SK-N-SH (cell line): ENCODE results near the gene IL6R. TPM values are rescaled to one million over a fixed set of nuclear protein-coding genes. Genes with fewer than 3 reads are reported as not detected.
A peak's percentile ranks its signal among the peaks of the same experiment; 100 is the strongest.

Source experiments
- CHD2 ChIP-seq: fragments of 150-350 bp; IDR thresholded peaks from 2 replicates; pipeline ENCODE4 v1.6.1; 2018; ENCODE audit warnings: low read length; ENCODE audit not compliant: partially characterized antibody
- EP300 ChIP-seq, 2 experiments: IDR thresholded peaks; 2 replicates each; pipeline versions ENCODE4 v1.4.0 to v1.6.1; 2012; ENCODE audit warnings: borderline replicate concordance in 1 of 2, low read depth in 1 of 2, low read length in 1 of 2
- FOSL2 ChIP-seq: IDR thresholded peaks from 2 replicates; pipeline ENCODE4 v1.4.0; 2012; ENCODE audit warnings: low read depth, mild to moderate bottlenecking, moderate library complexity, borderline replicate concordance
- FOXJ3 ChIP-seq: sonication (generic); formaldehyde crosslinking; IDR thresholded peaks from 2 replicates; pipeline ENCODE4 v1.5.1; 2020; ENCODE audit warnings: mild to moderate bottlenecking, missing genetic modification reagents
- FOXM1 ChIP-seq: IDR thresholded peaks from 2 replicates; pipeline ENCODE4 v1.4.0; 2012; ENCODE audit warnings: low read depth, mild to moderate bottlenecking
- GABPA ChIP-seq: IDR thresholded peaks from 2 replicates; pipeline ENCODE4 v1.4.0; 2012; ENCODE audit warnings: low read depth, mild to moderate bottlenecking
- GATA2 ChIP-seq: sonication (generic); formaldehyde crosslinking; IDR thresholded peaks from 2 replicates; pipeline ENCODE4 v1.5.0; 2020; ENCODE audit warnings: mild to moderate bottlenecking, missing genetic modification reagents
- MXI1 ChIP-seq: IDR thresholded peaks from 2 replicates; pipeline ENCODE4 v1.6.1; 2012; ENCODE audit warnings: mild to moderate bottlenecking, low read depth, low read length, improper control_type of control experiment
- NFIC ChIP-seq: IDR thresholded peaks from 2 replicates; pipeline ENCODE4 v1.4.0; 2012; ENCODE audit warnings: borderline replicate concordance
- NRF1 ChIP-seq: IDR thresholded peaks from 2 replicates; pipeline ENCODE4 v1.6.1; 2012; ENCODE audit warnings: low read depth, mild to moderate bottlenecking, low read length
- POLR2AphosphoS5 ChIP-seq: IDR thresholded peaks from 2 replicates; pipeline ENCODE4 v1.6.1; 2012; ENCODE audit warnings: low read depth, low read length
- RCOR1 ChIP-seq: fragments of 150-350 bp; IDR thresholded peaks from 2 replicates; pipeline ENCODE4 v1.6.1; 2017; ENCODE audit warnings: antibody characterized with exemption, low read length
- RFX5 ChIP-seq: IDR thresholded peaks from 2 replicates; pipeline ENCODE4 v1.6.1; 2012; ENCODE audit warnings: mild to moderate bottlenecking, improper control_type of control experiment, low read length
- SIN3A ChIP-seq: IDR thresholded peaks from 2 replicates; pipeline ENCODE4 v1.6.1; 2012; ENCODE audit warnings: low read depth, mild to moderate bottlenecking, low read length, moderate library complexity, borderline replicate concordance
- SMC3 ChIP-seq: IDR thresholded peaks from 2 replicates; pipeline ENCODE4 v1.6.1; 2012; ENCODE audit warnings: low read depth, low read length, improper control_type of control experiment
- TAF1 ChIP-seq: IDR thresholded peaks from 2 replicates; pipeline ENCODE4 v1.6.1; 2012; ENCODE audit warnings: low read depth, mild to moderate bottlenecking, low read length, moderate library complexity, borderline replicate concordance
- TCF12 ChIP-seq: IDR thresholded peaks from 2 replicates; pipeline ENCODE4 v1.4.0; 2012
- TEAD4 ChIP-seq: IDR thresholded peaks from 2 replicates; pipeline ENCODE4 v1.4.0; 2012; ENCODE audit warnings: mild to moderate bottlenecking, borderline replicate concordance; ENCODE audit not compliant: insufficient read depth
- YY1 ChIP-seq: IDR thresholded peaks from 2 replicates; pipeline ENCODE4 v1.4.0; 2012; ENCODE audit warnings: low read depth, mild to moderate bottlenecking
- polyA plus RNA-seq, 3 experiments: library from polyadenylated mRNA; depleted of rRNA; stranded (reverse); fragments of >200 nt; gene quantifications; 2 replicates each; pipeline ENCODE4 v1.2.3, GENCODE V29; 2012
- TF ChIP-seq, protein P1 (sequence below): IDR thresholded peaks from 2 replicates; pipeline ENCODE4 v1.4.0; 2012; ENCODE audit warnings: low read depth
- TF ChIP-seq, protein P2 (sequence below): IDR thresholded peaks from 2 replicates; pipeline ENCODE4 v1.4.0; 2012; ENCODE audit warnings: low read depth, borderline replicate concordance
- TF ChIP-seq, protein P3 (sequence below): IDR thresholded peaks from 2 replicates; pipeline ENCODE4; 2012
- TF ChIP-seq, protein P4 (sequence below): fragments of 200-600 bp; sonication (generic); IDR thresholded peaks from 2 replicates; pipeline ENCODE4 v1.6.1; 2017; ENCODE audit warnings: antibody characterized with exemption, mild to moderate bottlenecking, moderate library complexity

Gene IL6R
- polyA plus RNA-seq, 1 of the 3 experiments (the other 2 are of a cell fraction), result 2.8 TPM

DNA sequence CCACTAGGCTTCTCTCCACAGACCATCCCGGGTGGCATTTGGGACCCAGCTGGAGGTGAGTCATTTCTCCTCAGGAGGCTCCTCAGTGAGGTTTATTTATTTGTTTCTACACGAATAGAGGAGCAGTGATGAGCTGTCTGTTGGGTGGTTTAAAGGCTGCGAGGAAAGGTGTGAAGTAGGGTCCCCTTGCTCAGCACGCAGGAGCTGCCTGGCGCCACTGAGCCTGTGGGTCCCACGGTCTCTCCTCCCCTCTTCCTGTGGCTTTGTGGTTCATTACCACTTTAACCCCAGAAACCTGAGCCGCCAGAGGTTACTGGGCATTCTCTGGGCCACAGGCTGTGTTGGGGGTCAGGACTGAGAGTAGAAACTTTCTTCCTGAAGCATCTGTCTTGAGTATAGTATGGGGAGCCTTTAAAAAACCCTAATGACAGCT, 39.9 kb downstream of the IL6R start (continued):
- TF ChIP-seq, protein P1, sequence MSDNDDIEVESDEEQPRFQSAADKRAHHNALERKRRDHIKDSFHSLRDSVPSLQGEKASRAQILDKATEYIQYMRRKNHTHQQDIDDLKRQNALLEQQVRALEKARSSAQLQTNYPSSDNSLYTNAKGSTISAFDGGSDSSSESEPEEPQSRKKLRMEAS, result no peak
- no peak for TF ChIP-seq POLR2AphosphoS5
- no peak for TF ChIP-seq CHD2
- no peak for TF ChIP-seq GATA2 (CRISPR knock-in tag)
- no peak for TF ChIP-seq GABPA
- TF ChIP-seq EP300 (IDR thresholded peaks at IDR 0.05; ENCODE audit: borderline replicate concordance in 1 of 2, low read depth in 1 of 2, low read length in 1 of 2), result peak in 1 of 2 experiments; percentile 10; a peak in 1 of 4 replicates
- no peak for TF ChIP-seq YY1
- no peak for TF ChIP-seq SIN3A
- TF ChIP-seq TAF1, result no peak
- TF ChIP-seq NRF1, result no peak
- TF ChIP-seq TCF12, result peak; percentile 73
- no peak for TF ChIP-seq FOXJ3 (CRISPR knock-in tag)
- no peak for TF ChIP-seq MXI1
- TF ChIP-seq, protein P2, sequence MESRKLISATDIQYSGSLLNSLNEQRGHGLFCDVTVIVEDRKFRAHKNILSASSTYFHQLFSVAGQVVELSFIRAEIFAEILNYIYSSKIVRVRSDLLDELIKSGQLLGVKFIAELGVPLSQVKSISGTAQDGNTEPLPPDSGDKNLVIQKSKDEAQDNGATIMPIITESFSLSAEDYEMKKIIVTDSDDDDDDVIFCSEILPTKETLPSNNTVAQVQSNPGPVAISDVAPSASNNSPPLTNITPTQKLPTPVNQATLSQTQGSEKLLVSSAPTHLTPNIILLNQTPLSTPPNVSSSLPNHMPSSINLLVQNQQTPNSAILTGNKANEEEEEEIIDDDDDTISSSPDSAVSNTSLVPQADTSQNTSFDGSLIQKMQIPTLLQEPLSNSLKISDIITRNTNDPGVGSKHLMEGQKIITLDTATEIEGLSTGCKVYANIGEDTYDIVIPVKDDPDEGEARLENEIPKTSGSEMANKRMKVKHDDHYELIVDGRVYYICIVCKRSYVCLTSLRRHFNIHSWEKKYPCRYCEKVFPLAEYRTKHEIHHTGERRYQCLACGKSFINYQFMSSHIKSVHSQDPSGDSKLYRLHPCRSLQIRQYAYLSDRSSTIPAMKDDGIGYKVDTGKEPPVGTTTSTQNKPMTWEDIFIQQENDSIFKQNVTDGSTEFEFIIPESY, result no peak
- TF ChIP-seq, protein P3, sequence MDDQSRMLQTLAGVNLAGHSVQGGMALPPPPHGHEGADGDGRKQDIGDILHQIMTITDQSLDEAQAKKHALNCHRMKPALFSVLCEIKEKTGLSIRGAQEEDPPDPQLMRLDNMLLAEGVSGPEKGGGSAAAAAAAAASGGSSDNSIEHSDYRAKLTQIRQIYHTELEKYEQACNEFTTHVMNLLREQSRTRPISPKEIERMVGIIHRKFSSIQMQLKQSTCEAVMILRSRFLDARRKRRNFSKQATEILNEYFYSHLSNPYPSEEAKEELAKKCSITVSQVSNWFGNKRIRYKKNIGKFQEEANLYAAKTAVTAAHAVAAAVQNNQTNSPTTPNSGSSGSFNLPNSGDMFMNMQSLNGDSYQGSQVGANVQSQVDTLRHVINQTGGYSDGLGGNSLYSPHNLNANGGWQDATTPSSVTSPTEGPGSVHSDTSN, result peak; percentile 44; the same call in 1 of the 2 replicates
- TF ChIP-seq RFX5, result no peak
- peak; percentile 79 for TF ChIP-seq FOSL2
- 0 out of 2 replicates have a peak, but pooled peaks have one; percentile 17 for TF ChIP-seq TEAD4
- TF ChIP-seq, protein P4, sequence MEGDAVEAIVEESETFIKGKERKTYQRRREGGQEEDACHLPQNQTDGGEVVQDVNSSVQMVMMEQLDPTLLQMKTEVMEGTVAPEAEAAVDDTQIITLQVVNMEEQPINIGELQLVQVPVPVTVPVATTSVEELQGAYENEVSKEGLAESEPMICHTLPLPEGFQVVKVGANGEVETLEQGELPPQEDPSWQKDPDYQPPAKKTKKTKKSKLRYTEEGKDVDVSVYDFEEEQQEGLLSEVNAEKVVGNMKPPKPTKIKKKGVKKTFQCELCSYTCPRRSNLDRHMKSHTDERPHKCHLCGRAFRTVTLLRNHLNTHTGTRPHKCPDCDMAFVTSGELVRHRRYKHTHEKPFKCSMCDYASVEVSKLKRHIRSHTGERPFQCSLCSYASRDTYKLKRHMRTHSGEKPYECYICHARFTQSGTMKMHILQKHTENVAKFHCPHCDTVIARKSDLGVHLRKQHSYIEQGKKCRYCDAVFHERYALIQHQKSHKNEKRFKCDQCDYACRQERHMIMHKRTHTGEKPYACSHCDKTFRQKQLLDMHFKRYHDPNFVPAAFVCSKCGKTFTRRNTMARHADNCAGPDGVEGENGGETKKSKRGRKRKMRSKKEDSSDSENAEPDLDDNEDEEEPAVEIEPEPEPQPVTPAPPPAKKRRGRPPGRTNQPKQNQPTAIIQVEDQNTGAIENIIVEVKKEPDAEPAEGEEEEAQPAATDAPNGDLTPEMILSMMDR, result no peak
- no peak for TF ChIP-seq NFIC
- no peak for TF ChIP-seq RCOR1
- no peak for TF ChIP-seq FOXM1
- no peak for TF ChIP-seq SMC3
